Measurements from ENCODE around the gene ADARB1.

The ADARB1 gene

DNA sequence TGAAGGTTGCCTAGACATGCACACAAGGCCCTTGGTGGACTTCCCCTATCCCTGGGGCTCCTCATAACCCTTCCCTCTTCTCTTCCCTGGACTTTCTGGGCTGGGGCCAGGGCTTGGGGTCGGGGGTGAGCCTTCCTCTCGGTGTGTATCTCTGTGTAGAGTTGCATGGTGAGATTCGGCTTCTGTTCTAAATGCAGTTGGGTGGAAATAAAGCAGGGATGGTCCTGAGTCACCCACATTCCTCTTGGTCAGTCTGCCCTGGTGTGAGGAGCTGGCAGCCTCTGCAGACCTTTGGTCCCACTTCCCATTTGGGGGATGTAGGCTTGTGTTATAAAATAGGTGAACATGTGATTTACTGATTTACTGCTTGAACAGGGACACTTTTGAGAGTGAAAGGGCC, 38.0 kb downstream of the ADARB1 start:
- no peak for DNase-seq (ENCODE audit: low read depth)
- no peak for TF ChIP-seq CTCF (IDR thresholded peaks at IDR 0.05; ENCODE audit: insufficient read depth, low read depth, low read length, missing control alignments)
- H3K4me3 ChIP-seq (ENCODE audit: low read length): no peak overlapping the region

DNA sequence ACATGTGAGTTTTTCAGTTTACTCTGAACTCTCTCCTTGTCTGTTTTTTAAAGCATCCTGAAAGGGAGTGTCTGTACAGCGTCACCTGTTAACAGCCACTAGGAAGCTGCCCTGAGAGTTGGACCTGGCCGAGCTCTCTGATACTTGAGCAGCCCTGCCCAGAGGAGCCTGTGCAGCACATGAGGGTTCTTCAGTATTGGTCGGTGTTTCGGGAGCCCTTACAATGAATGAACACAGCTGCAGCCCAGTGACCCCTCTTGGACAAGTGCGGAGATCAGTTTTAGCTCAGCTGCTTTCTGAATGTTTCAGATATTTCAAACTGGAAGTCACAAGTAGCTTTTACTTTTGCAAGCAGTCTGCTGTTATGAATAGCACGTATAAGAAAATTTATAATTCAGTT, 39.2 kb downstream of the ADARB1 start:
- no peak for DNase-seq (ENCODE audit: low read depth)
- no peak overlapping the region for H3K4me3 ChIP-seq (ENCODE audit: low read length)
- no peak for TF ChIP-seq CTCF (IDR thresholded peaks at IDR 0.05; ENCODE audit: insufficient read depth, low read depth, low read length, missing control alignments)

DNA sequence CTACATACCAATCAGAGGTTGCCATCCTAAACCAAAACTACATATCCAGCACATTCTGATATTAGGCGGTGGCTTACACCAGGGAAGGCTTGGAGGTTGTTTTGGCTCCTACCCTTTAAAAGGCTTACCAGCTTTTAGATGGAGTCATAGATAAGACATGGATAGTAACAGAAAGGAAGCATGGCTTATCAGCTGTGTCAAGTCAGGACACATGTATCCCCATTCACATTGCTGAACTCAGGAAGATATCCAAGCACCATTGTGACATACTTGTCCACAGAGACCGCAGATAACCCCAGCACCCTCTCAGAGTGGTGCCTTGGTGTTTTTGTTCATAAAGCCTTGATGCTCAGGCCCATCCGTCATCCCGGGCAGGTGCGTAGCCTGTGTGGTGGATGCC, 39.7 kb downstream of the ADARB1 start:
- H3K4me3 ChIP-seq (ENCODE audit: low read length): no peak overlapping the region
- no peak for DNase-seq (ENCODE audit: low read depth)
- no peak for TF ChIP-seq CTCF (IDR thresholded peaks at IDR 0.05; ENCODE audit: insufficient read depth, low read depth, low read length, missing control alignments)

GRCh38 chr21:45114475-45114874, 40.1 kb downstream of the ADARB1 start:
- no peak for DNase-seq (ENCODE audit: low read depth)
- no peak for TF ChIP-seq CTCF (IDR thresholded peaks at IDR 0.05; ENCODE audit: insufficient read depth, low read depth, low read length, missing control alignments)
- H3K4me3 ChIP-seq (ENCODE audit: low read length): no peak overlapping the region

GRCh38 chr21:45115141-45115540, 40.8 kb downstream of the ADARB1 start:
- DNase-seq (ENCODE audit: low read depth): no peak
- no peak overlapping the region for H3K4me3 ChIP-seq (ENCODE audit: low read length)
- TF ChIP-seq CTCF (IDR thresholded peaks at IDR 0.05; ENCODE audit: insufficient read depth, low read depth, low read length, missing control alignments): no peak

DNA sequence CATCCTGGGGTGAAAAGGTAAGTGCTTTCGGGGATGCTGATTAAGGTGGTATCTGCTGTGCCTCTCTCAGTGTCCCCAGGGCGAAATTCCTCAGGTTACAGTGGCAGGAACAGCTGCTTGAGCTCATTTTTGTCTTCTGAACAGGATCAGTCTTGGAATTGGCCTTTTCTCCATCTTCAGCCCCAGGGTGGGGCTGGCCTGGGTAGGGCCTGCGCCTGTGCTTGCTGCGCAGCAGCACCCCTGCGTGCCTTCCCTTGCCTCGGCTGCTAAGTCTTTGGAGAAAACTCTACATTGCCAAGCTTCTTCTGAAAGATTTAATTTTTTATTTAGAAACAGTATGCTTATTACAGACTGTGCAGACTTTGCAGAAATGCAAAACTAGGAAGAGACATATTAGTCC, 41.7 kb downstream of the ADARB1 start:
- no peak for DNase-seq (ENCODE audit: low read depth)
- no peak for TF ChIP-seq CTCF (IDR thresholded peaks at IDR 0.05; ENCODE audit: insufficient read depth, low read depth, low read length, missing control alignments)
- no peak overlapping the region for H3K4me3 ChIP-seq (ENCODE audit: low read length)

GRCh38 chr21:45117314-45117713, 42.9 kb downstream of the ADARB1 start:
- TF ChIP-seq CTCF (IDR thresholded peaks at IDR 0.05; ENCODE audit: insufficient read depth, low read depth, low read length, missing control alignments): no peak
- H3K4me3 ChIP-seq (ENCODE audit: low read length): no peak overlapping the region
- DNase-seq (ENCODE audit: low read depth): no peak

Data from epithelial cell of esophagus (primary cell).